Posterior vena cava (tissue), 2 donors: ENCODE results near the gene PCDHGB2. TPM values are rescaled to one million over a fixed set of nuclear protein-coding genes. Genes with fewer than 3 reads are reported as not detected.
"Not testable (repeated sequence)": the region's sequence is repeated elsewhere in the genome, so short reads cannot be mapped to it uniquely, and the experiment has no call there.

Experiments
- DNase-seq: peaks from one replicate; pipeline ENCODE4 v3.0.0-alpha.2; 2020; ENCODE audit warnings: low spot score
- intact Hi-C, 2 donors: fragments of 100-400 bp; cut with DNase I; formaldehyde crosslinking; loops; one replicate each; pipeline versions ENCODE4 v1.14.1 to v1.14.2; 2022 to 2023
- total RNA-seq, 2 donors: library from RNA; stranded (reverse); fragmentation: NEBNext Ultra II Directional; extraction: Animal tissue kit (Norgen Biotek cat#: 25700); gene quantifications; one replicate each; pipeline ENCODE4 v1.2.1, GENCODE V29; 2021
- donor health status: DM: yes; HTN: yes; CAD: no.
- donor health status: DM: yes; HTN: yes; CAD: no.

PCDHGB2 gene
- total RNA-seq, 2 donors from 2014 or later, result 4.7 to 5.2 TPM

- DNase-seq, result no peak
- intact Hi-C loops, result no loop called here
Observed at GRCh38 chr5:141403387-141403786, 43.6 kb downstream of the PCDHGB2 start.

- intact Hi-C loops, result not testable (repeated sequence)
- DNase-seq, result peak; percentile 78
Observed at GRCh38 chr5:141407790-141408505, 48.2 kb downstream of the PCDHGB2 start, which contains the start of gene PCDHGB6. Gene PCDHGB6, plus strand, starts transcription at chr5:141408021. Its CDS starts 182 bp downstream, at chr5:141408203.

- DNase-seq, result peak; percentile 63
- intact Hi-C loops, result loop anchor here (10.0 kb wide), 2 partner anchors 145 to 155 kb away; no protein-coding TSS in a partner anchor
Observed at GRCh38 chr5:141409598-141410306, 50.0 kb downstream of the PCDHGB2 start.

GRCh38 chr5:141411575-141411974, 51.8 kb downstream of the PCDHGB2 start:
- intact Hi-C loops, result loop anchor here (10.0 kb wide), 2 partner anchors 143 to 153 kb away; no protein-coding TSS in a partner anchor

More at GRCh38 chr5:141411575-141411974, 51.8 kb downstream of the PCDHGB2 start:
- DNase-seq, result no peak

Other genes starting within 250 kb of the PCDHGB2 start
- 1 to 10 TPM; 4.1 to 5.2 TPM for gene PCDHB4, start 238.2 kb upstream of the PCDHGB2 start, total RNA-seq
- 1 to 10 TPM; 2.8 to 3.1 TPM for gene PCDHB5, start 224.8 kb upstream of the PCDHGB2 start, total RNA-seq
- 1 to 10 TPM in 1 of 2 donors, under 1 TPM in 1; 0.95 to 1.6 TPM for gene PCDHB6, start 209.9 kb upstream of the PCDHGB2 start, total RNA-seq
- gene PCDHB7, start 187.3 kb upstream of the PCDHGB2 start, total RNA-seq, result 1 to 10 TPM; 2.6 to 5.5 TPM
- 1 to 10 TPM; 2.3 to 3.5 TPM for gene PCDHB8, start 182.2 kb upstream of the PCDHGB2 start, total RNA-seq
- gene PCDHB16, start 177.6 kb upstream of the PCDHGB2 start, total RNA-seq, result 1 to 10 TPM; 3.0 to 5.0 TPM
- 1 to 10 TPM; 1.1 to 5.3 TPM for gene PCDHB9, start 172.8 kb upstream of the PCDHGB2 start, total RNA-seq
- gene PCDHB10, start 167.6 kb upstream of the PCDHGB2 start, total RNA-seq, result 1 to 10 TPM; 2.6 to 3.8 TPM
- 1 to 10 TPM; 3.6 to 4.0 TPM for gene PCDHB11, start 160.4 kb upstream of the PCDHGB2 start, total RNA-seq
- gene PCDHB12, start 151.3 kb upstream of the PCDHGB2 start, total RNA-seq, result 1 to 10 TPM; 3.6 to 4.1 TPM
- gene PCDHB13, start 146.1 kb upstream of the PCDHGB2 start, total RNA-seq, result 1 to 10 TPM; 3.9 to 6.4 TPM
- gene PCDHB14, start 136.7 kb upstream of the PCDHGB2 start, total RNA-seq, result 1 to 10 TPM; 5.0 to 8.7 TPM
- gene PCDHB15, start 114.6 kb upstream of the PCDHGB2 start, total RNA-seq, result 1 to 10 TPM; 3.8 to 4.4 TPM
- gene SLC25A2, start 55.9 kb upstream of the PCDHGB2 start, total RNA-seq, result under 1 TPM; 0.46 to 1.00 TPM
- 10 to 100 TPM; 57.9 to 63.1 TPM for gene TAF7, start 39.2 kb upstream of the PCDHGB2 start, total RNA-seq
- under 1 TPM; 0.81 to 0.93 TPM for gene PCDHGA1, start 29.5 kb upstream of the PCDHGB2 start, total RNA-seq
- gene PCDHGA2, start 21.2 kb upstream of the PCDHGB2 start, total RNA-seq, result 1 to 10 TPM; 3.7 to 7.4 TPM
- 1 to 10 TPM; 2.0 to 3.0 TPM for gene PCDHGA3, start 16.2 kb upstream of the PCDHGB2 start, total RNA-seq
- gene PCDHGB1, start 9.9 kb upstream of the PCDHGB2 start, total RNA-seq, result 1 to 10 TPM; 2.6 to 2.8 TPM
- gene PCDHGA4, start 5.0 kb upstream of the PCDHGB2 start, total RNA-seq, result 1 to 10 TPM; 4.7 to 5.5 TPM
- 1 to 10 TPM; 3.9 to 5.2 TPM for gene PCDHGA5, start 4.2 kb downstream of the PCDHGB2 start, total RNA-seq
- gene PCDHGB3, start 10.2 kb downstream of the PCDHGB2 start, total RNA-seq, result 1 to 10 TPM; 4.9 to 5.0 TPM
- gene PCDHGA6, start 13.9 kb downstream of the PCDHGB2 start, total RNA-seq, result 1 to 10 TPM; 6.6 to 7.9 TPM
- 1 to 10 TPM; 4.0 to 4.3 TPM for gene PCDHGA7, start 22.7 kb downstream of the PCDHGB2 start, total RNA-seq
- gene PCDHGB4, start 27.7 kb downstream of the PCDHGB2 start, total RNA-seq, result 1 to 10 TPM; 4.8 to 5.7 TPM
- gene PCDHGA8, start 32.6 kb downstream of the PCDHGB2 start, total RNA-seq, result 1 to 10 TPM; 2.0 to 2.4 TPM
- gene PCDHGB5, start 38.0 kb downstream of the PCDHGB2 start, total RNA-seq, result 1 to 10 TPM; 8.1 to 9.5 TPM
- 1 to 10 TPM; 5.6 to 7.2 TPM for gene PCDHGA9, start 42.8 kb downstream of the PCDHGB2 start, total RNA-seq
- gene PCDHGB6, start 48.0 kb downstream of the PCDHGB2 start, total RNA-seq, result 1 to 10 TPM; 6.7 to 8.5 TPM
- 1 to 10 TPM; 5.7 to 6.6 TPM for gene PCDHGA10, start 53.0 kb downstream of the PCDHGB2 start, total RNA-seq
- gene PCDHGB7, start 57.7 kb downstream of the PCDHGB2 start, total RNA-seq, result 10 to 100 TPM; 12.2 to 17.1 TPM
- gene PCDHGA11, start 61.1 kb downstream of the PCDHGB2 start, total RNA-seq, result 1 to 10 TPM; 4.6 to 4.8 TPM
- gene PCDHGA12, start 70.5 kb downstream of the PCDHGB2 start, total RNA-seq, result 10 to 100 TPM in 1 of 2 donors, 1 to 10 TPM in 1; 5.2 to 11.6 TPM
- gene PCDHGC3, start 116.0 kb downstream of the PCDHGB2 start, total RNA-seq, result 10 to 100 TPM; 71.1 to 90.6 TPM
- 1 to 10 TPM; 2.0 to 2.9 TPM for gene PCDHGC4, start 125.0 kb downstream of the PCDHGB2 start, total RNA-seq
- 1 to 10 TPM; 2.3 to 2.6 TPM for gene PCDHGC5, start 129.1 kb downstream of the PCDHGB2 start, total RNA-seq